H1 (cell line): Measurements from ENCODE around the gene TAF1B. TPM values are rescaled to one million over a fixed set of nuclear protein-coding genes. Genes with fewer than 3 reads are reported as not detected.
A peak's percentile ranks its signal among the peaks of the same experiment; 100 is the strongest.

Source experiments
- CTCF ChIA-PET: fragments of 300-600 bp; sonication (Branson Sonifier 250); formaldehyde crosslinking; loops from one replicate; lab custom pipeline; 2021; ENCODE audit not compliant: partially characterized antibody; lab: Charles Lee
- POLR2A ChIA-PET: fragments of 300-600 bp; sonication (Branson Sonifier 250); formaldehyde crosslinking; loops from one replicate; lab custom pipeline; 2021; ENCODE audit warnings: inconsistent platforms; ENCODE audit not compliant: partially characterized antibody; lab: Charles Lee
- DNase-seq, 2 experiments: peaks; one replicate each; pipeline versions ENCODE4 v3.0.0 to v3.0.0-alpha.2; 2010 to 2022; ENCODE audit warnings: low spot score in 2 of 2, low read depth in 1 of 2, mixed read lengths in 1 of 2
- FAIRE-seq: peaks from 2 replicates; lab custom pipeline; 2011; peaks lifted over from hg19 to GRCh38; lab: Jason Lieb, UNC
- H2AFZ ChIP-seq: 2 replicates; pipeline ENCODE4 v1.8.1; 2012; ENCODE audit warnings: low read length, inconsistent platforms
- H2AK5ac ChIP-seq: 2 replicates; pipeline ENCODE4 v1.6.1; 2013; ENCODE audit warnings: low read depth, low read length
- H2BK120ac ChIP-seq: replicated peaks from 2 replicates; pipeline ENCODE3; 2013; ENCODE audit warnings: low read depth, low read length, inconsistent platforms
- H2BK12ac ChIP-seq: 2 replicates; pipeline ENCODE4 v1.6.1; 2013; ENCODE audit warnings: low read depth, low read length
- H2BK15ac ChIP-seq: 2 replicates; pipeline ENCODE4 v1.6.1; 2013; ENCODE audit warnings: low read length
- H2BK20ac ChIP-seq: 2 replicates; pipeline ENCODE4 v1.6.1; 2013; ENCODE audit warnings: low read length
- H2BK5ac ChIP-seq: 2 replicates; pipeline ENCODE4 v1.6.1; 2013; ENCODE audit warnings: low read depth, low read length
- H3K14ac ChIP-seq: 2 replicates; pipeline ENCODE4 v1.6.1; 2013; ENCODE audit warnings: inconsistent platforms; ENCODE audit not compliant: insufficient read length
- H3K18ac ChIP-seq: 2 replicates; pipeline ENCODE4 v1.6.1; 2013; ENCODE audit warnings: low read length; ENCODE audit errors: extremely low read depth
- H3K23ac ChIP-seq: 2 replicates; pipeline ENCODE4 v1.6.1; 2013; ENCODE audit warnings: inconsistent platforms; ENCODE audit not compliant: insufficient read length
- H3K23me2 ChIP-seq: 2 replicates; pipeline ENCODE4 v1.6.1; 2013; ENCODE audit warnings: low read depth, low read length
- H3K27ac ChIP-seq: 2 replicates; pipeline ENCODE4 v1.6.1; 2011; ENCODE audit warnings: low read depth, low read length, inconsistent platforms
- H3K27me3 ChIP-seq, 4 experiments: replicated peaks in 1 of 4; 1 replicate in 1 of 4; 2 replicates in 3 of 4; pipeline versions ENCODE4 v1.6.1 to v1.8.1; 2011 to 2013; ENCODE audit warnings: low read length in 3 of 4, mild to moderate bottlenecking in 3 of 4, inconsistent platforms in 2 of 4, mixed read lengths in 2 of 4, moderate library complexity in 1 of 4; ENCODE audit not compliant: control insufficient read depth in 3 of 4, insufficient read depth in 3 of 4; ENCODE audit errors: extremely low read depth in 1 of 4
- H3K36me3 ChIP-seq, 4 experiments: 2 replicates each; pipeline versions ENCODE4 v1.6.1 to v1.8.1; 2011 to 2013; ENCODE audit warnings: mild to moderate bottlenecking in 4 of 4, low read length in 3 of 4, moderate library complexity in 2 of 4, control low read depth in 1 of 4, inconsistent platforms in 1 of 4; ENCODE audit not compliant: insufficient read depth in 4 of 4, control insufficient read depth in 2 of 4
- H3K4ac ChIP-seq: replicated peaks from 2 replicates; pipeline ENCODE3; 2013; ENCODE audit warnings: low read length, low read depth, mixed read lengths, inconsistent platforms; ENCODE audit not compliant: insufficient read length
- H3K4me1 ChIP-seq, 4 experiments: replicated peaks in 1 of 4; 1 replicate in 1 of 4; 2 replicates in 3 of 4; pipeline versions ENCODE4 v1.6.1 to v1.8.1; 2011 to 2013; ENCODE audit warnings: low read length in 3 of 4, inconsistent platforms in 2 of 4, mixed read lengths in 1 of 4; ENCODE audit not compliant: insufficient read depth in 4 of 4, control insufficient read depth in 3 of 4
- H3K4me2 ChIP-seq, 2 experiments: 2 replicates each; pipeline versions ENCODE4 v1.6.1 to v1.8.1; 2011 to 2013; ENCODE audit warnings: low read depth in 2 of 2, low read length in 2 of 2, control low read depth in 1 of 2, inconsistent platforms in 1 of 2, mild to moderate bottlenecking in 1 of 2; ENCODE audit not compliant: insufficient read depth in 1 of 2
- H3K4me3 ChIP-seq, 4 experiments: fragments of 200-600, 300-600 bp in 1 of 4; sonication (generic), shearing (Covaris generic), sonication (Bioruptor Twin) in 1 of 4; 2 replicates each; pipeline versions ENCODE4 v1.5.1 to v1.8.1; 2011 to 2016; ENCODE audit warnings: low read length in 4 of 4, low read depth in 3 of 4, control low read depth in 2 of 4, inconsistent platforms in 2 of 4, mild to moderate bottlenecking in 2 of 4, mixed read lengths in 1 of 4, moderate library complexity in 1 of 4; ENCODE audit not compliant: insufficient read depth in 2 of 4; ENCODE audit errors: extremely low read depth in 1 of 4
- H3K56ac ChIP-seq: replicated peaks from 2 replicates; pipeline ENCODE3; 2013; ENCODE audit warnings: low read depth, mild to moderate bottlenecking, mixed read lengths, low read length, inconsistent platforms; ENCODE audit not compliant: insufficient read length
- H3K79me1 ChIP-seq: 2 replicates; pipeline ENCODE4 v1.6.1; 2013; ENCODE audit warnings: low read depth, low read length, control low read depth
- H3K79me2 ChIP-seq, 2 experiments: 2 replicates each; pipeline versions ENCODE4 v1.6.1 to v1.8.1; 2012 to 2013; ENCODE audit warnings: low read length in 2 of 2, mild to moderate bottlenecking in 2 of 2, inconsistent platforms in 1 of 2; ENCODE audit not compliant: insufficient read depth in 2 of 2, control insufficient read depth in 1 of 2
- H3K9ac ChIP-seq, 4 experiments: replicated peaks in 1 of 4; 1 replicate in 1 of 4; 2 replicates in 3 of 4; pipeline versions ENCODE4 v1.6.1 to v1.8.1; 2011 to 2013; ENCODE audit warnings: low read depth in 3 of 4, low read length in 3 of 4, control low read depth in 2 of 4, mild to moderate bottlenecking in 2 of 4, moderate library complexity in 2 of 4, inconsistent platforms in 1 of 4; ENCODE audit errors: extremely low read depth in 1 of 4
- H3K9me3 ChIP-seq, 2 experiments: 2 replicates each; pipeline versions ENCODE4 v1.6.1 to v1.8.1; 2012 to 2013; ENCODE audit warnings: mild to moderate bottlenecking in 2 of 2, moderate library complexity in 2 of 2, control low read depth in 1 of 2, inconsistent platforms in 1 of 2, low read depth in 1 of 2, low read length in 1 of 2, mixed read lengths in 1 of 2; ENCODE audit not compliant: insufficient read depth in 2 of 2
- H4K20me1 ChIP-seq, 2 experiments: replicated peaks in 1 of 2; 2 replicates each; pipeline versions ENCODE3 to v1.8.1; 2011 to 2013; ENCODE audit warnings: inconsistent platforms in 2 of 2, low read length in 2 of 2, mild to moderate bottlenecking in 1 of 2; ENCODE audit not compliant: insufficient read depth in 2 of 2, control insufficient read depth in 1 of 2
- H4K5ac ChIP-seq: 2 replicates; pipeline ENCODE4 v1.6.1; 2013; ENCODE audit warnings: low read length, low read depth, mixed read lengths, inconsistent platforms; ENCODE audit not compliant: insufficient read length
- H4K8ac ChIP-seq: 2 replicates; pipeline ENCODE4 v1.8.0; 2013; ENCODE audit warnings: mild to moderate bottlenecking, moderate library complexity, low read length, inconsistent platforms; ENCODE audit not compliant: insufficient read depth; ENCODE audit errors: extremely low read depth
- H4K91ac ChIP-seq: replicated peaks from 2 replicates; pipeline ENCODE3; 2013; ENCODE audit warnings: low read length, mixed read lengths, inconsistent platforms; ENCODE audit not compliant: insufficient read length
- WGBS, 2 experiments: shearing (Covaris generic) in 1 of 2; methylation state at CpG; one replicate each; pipeline versions ENCODE4 v1.1.6 to v1.1.7; 2013 to 2015; ENCODE audit warnings: low lambda C conversion rate in 2 of 2, mixed read lengths in 2 of 2, inconsistent platforms in 1 of 2, low coverage in 1 of 2, missing lambda C conversion rate in 1 of 2; ENCODE audit not compliant: insufficient replicate concordance in 2 of 2, insufficient coverage in 1 of 2, insufficient read length in 1 of 2; ENCODE audit errors: extremely low coverage in 1 of 2, missing lambda C conversion rate in 1 of 2; 5-methylcytosine and 5-hydroxymethylcytosine counted together
- polyA plus RNA-seq, 7 experiments: library from polyadenylated mRNA; depleted of rRNA in 3 of 7; stranded (reverse) in 5 of 7; unstranded in 2 of 7; fragments of >200 nt in 5 of 7; fragments of 200-250 nt in 2 of 7; gene quantifications; 1 replicate in 5 of 7; 2 replicates in 1 of 7; 4 replicates in 1 of 7; pipeline versions ENCODE4 v1.2.1 to v1.2.3, GENCODE V29; 2011 to 2013; ENCODE audit warnings: missing spikeins in 2 of 7, mixed read lengths in 2 of 7
- total RNA-seq: library from RNA; stranded (reverse); fragmentation: NEBNext Ultra II Directional; extraction: Animal tissue kit (Norgen Biotek cat#: 25700); gene quantifications from 2 replicates; pipeline ENCODE4 v1.2.1, GENCODE V29; 2021
- TF ChIP-seq, protein P1 (sequence below), 3 experiments: IDR thresholded peaks; 1 replicate in 2 of 3; 2 replicates in 1 of 3; pipeline versions ENCODE4 v1.5.1 to v1.6.1; 2011; ENCODE audit warnings: low read length in 3 of 3, mild to moderate bottlenecking in 3 of 3, inconsistent platforms in 2 of 3, low read depth in 1 of 3, moderate library complexity in 1 of 3; ENCODE audit not compliant: insufficient read depth in 1 of 3; ENCODE audit errors: control extremely low read depth in 1 of 3

The TAF1B gene
- total and polyA plus RNA-seq, 2 of the 8 experiments (the other 6 are each of a cell fraction or from before 2014, with no cell fraction given), result 6.6 to 25.2 TPM

DNA sequence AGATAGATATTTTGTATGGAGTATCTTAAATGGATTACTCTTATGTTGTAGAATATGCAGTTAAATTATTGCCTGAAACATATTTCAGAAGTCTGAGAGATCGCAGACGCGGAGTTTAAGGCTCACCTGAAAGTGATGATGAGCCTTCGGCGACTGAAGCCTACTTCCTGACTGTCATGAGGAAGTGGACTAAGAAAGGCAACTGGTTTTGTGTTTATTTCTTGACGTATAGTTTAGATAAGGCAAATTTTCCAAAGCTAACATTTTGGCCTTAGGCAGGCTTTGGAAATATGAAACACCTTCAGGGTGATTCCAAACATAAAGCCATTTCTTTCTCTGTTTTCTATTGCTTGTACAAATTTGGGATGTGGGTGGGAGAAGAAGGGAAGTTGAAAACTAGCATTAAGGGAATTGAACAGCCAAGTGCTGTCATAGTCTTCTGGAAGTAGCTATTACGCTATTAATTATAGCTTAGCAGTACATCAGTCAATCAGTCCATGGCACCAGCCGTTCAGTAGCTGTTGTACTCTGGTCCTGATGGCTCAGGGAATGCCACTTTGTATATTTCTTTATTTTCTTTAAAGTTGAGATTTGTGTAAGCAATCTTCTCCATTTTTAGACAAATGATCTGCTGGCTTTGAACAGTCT lies 109.7 kb downstream of the TAF1B start:
- no peaks in the 10 kb centered on the region for H3K4me1 ChIP-seq
- no peak overlapping the region for H2BK15ac ChIP-seq
- H4K8ac ChIP-seq, result no peak overlapping the region
- no peak overlapping the region for H3K18ac ChIP-seq
- H4K20me1 ChIP-seq, result peaks cover 0 to 2% of the 10 kb centered on the region in 2 experiments
- no peak overlapping the region for H3K4ac ChIP-seq
- H3K4me3 ChIP-seq, result peak overlapping the region in 1 of 4 experiments; percentile 82; a peak in 1 of 8 replicates
- peaks cover 8 to 36% (median 31%) of the 10 kb centered on the region in 4 experiments for H3K27me3 ChIP-seq
- H3K9me3 ChIP-seq, result no peaks in the 10 kb centered on the region
- no peaks in the 10 kb centered on the region for H3K79me2 ChIP-seq
- no peak overlapping the region for H2BK120ac ChIP-seq
- no peak overlapping the region for H2BK5ac ChIP-seq
- H3K23ac ChIP-seq, result no peak overlapping the region
- no peak overlapping the region for H3K56ac ChIP-seq
- no peaks in the 10 kb centered on the region for H3K79me1 ChIP-seq
- no peak overlapping the region for H2AFZ ChIP-seq
- no peak overlapping the region for H3K14ac ChIP-seq
- no peak overlapping the region for H4K5ac ChIP-seq
- TF ChIP-seq, protein P1, sequence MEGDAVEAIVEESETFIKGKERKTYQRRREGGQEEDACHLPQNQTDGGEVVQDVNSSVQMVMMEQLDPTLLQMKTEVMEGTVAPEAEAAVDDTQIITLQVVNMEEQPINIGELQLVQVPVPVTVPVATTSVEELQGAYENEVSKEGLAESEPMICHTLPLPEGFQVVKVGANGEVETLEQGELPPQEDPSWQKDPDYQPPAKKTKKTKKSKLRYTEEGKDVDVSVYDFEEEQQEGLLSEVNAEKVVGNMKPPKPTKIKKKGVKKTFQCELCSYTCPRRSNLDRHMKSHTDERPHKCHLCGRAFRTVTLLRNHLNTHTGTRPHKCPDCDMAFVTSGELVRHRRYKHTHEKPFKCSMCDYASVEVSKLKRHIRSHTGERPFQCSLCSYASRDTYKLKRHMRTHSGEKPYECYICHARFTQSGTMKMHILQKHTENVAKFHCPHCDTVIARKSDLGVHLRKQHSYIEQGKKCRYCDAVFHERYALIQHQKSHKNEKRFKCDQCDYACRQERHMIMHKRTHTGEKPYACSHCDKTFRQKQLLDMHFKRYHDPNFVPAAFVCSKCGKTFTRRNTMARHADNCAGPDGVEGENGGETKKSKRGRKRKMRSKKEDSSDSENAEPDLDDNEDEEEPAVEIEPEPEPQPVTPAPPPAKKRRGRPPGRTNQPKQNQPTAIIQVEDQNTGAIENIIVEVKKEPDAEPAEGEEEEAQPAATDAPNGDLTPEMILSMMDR (IDR thresholded peaks at IDR 0.05; ENCODE audit: control extremely low read depth in 1 of 3, insufficient read depth in 1 of 3, low read depth in 1 of 3, low read length in 3 of 3), result no peak
- FAIRE-seq (no peak), DNase-seq (no peak)
- CTCF ChIA-PET, result interaction anchor here (1.1 to 1.3 kb wide), 3 partner anchors 31 to 139 kb away, joined by 3 to 5 read pairs (median 4); no protein-coding TSS in a partner anchor
- POLR2A ChIA-PET, result no interaction called here
- no peak overlapping the region for H4K91ac ChIP-seq
- H3K27ac ChIP-seq, result no peak overlapping the region
- WGBS, 2 experiments, result 85% methylated on average over 8 of the region's 8 CpGs; no CpG with 5 or more reads in 1 of the 2 experiments
- H3K9ac ChIP-seq, result no peak overlapping the region
- no peak overlapping the region for H2BK12ac ChIP-seq
- H3K36me3 ChIP-seq, result no peaks in the 10 kb centered on the region
- peak overlapping the region in 1 of 2 experiments; percentile 62; a peak in 1 of 4 replicates for H3K4me2 ChIP-seq
- no peak overlapping the region for H2BK20ac ChIP-seq
- peaks cover 11% of the 10 kb centered on the region; the same call in 1 of the 2 replicates for H3K23me2 ChIP-seq
- no peak overlapping the region for H2AK5ac ChIP-seq
